ENCODE results near the gene PER1. TPM values are rescaled to one million over a fixed set of nuclear protein-coding genes. Genes with fewer than 3 reads are reported as not detected.

Gene PER1
- total and polyA plus RNA-seq, 2 of the 13 experiments (the other 11 are each of a cell fraction or from before 2014, with no cell fraction given) = 2.6 to 3.6 TPM

DNA sequence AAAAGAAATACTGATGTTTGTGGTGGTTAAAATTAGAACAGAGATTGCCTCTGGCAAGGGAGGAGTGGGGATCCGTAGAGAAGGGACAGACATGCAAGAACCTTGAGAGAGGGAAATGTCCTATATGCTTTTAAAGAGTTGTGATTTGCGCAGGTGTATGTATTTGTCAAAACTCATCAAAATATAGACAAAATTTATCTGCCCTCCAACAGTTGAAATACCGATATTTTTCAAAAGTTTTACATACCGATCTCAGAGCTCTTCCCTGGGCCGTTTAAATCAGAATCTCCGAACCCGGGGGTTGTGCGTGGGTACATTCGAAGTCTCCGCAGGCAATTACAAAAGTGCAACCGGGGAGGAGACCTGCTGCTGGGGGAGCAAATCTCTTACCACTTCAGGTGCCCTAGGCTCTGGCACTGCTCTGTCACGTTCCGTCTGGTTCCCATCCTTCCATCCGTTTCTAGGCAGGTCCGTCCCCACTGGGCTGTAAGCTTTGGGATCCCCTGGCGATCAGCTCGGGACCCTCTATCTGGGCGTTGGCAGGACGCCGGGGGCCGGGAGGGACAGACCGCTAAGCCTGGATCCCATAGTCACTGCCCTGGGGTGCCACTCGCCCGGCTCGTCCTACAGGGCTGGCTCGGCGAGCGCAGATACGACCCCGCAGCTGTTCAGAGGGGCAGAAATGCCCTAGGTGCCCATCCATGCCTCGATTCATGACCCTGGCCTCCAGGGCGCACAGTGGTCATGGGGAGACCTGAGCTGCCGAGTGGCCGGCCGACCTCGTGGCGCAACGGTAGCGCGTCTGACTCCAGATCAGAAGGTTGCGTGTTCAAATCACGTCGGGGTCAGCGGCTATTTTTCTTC is 33.6 kb upstream of the PER1 start:
- peak overlapping the region; percentile 71 to 93 (median 87) for H3K4me3 ChIP-seq (replicated peaks in 1 of 3; ENCODE audit: insufficient read depth in 1 of 3, low read depth in 2 of 3, low read length in 3 of 3)
- peak overlapping the region; percentile 94 for H2AFZ ChIP-seq (ENCODE audit: low read length)
- H3K4me2 ChIP-seq (ENCODE audit: low read depth, low read length) = peak overlapping the region; percentile 98
- H3K4me1 ChIP-seq (ENCODE audit: insufficient read depth, low read length) = peaks cover 39% of the 10 kb centered on the region
- in situ Hi-C loops (cut with HindIII; ENCODE audit: extremely low pct_ligation_motif_present, low pct_unique_long_range_greater_than_20kb) (loop anchor here (5.0 to 10.0 kb wide), 2 partner anchors 36 to 61 kb away; partner anchors contain the start of gene HES7), intact Hi-C loops (cut with micrococcal nuclease; ENCODE audit: unreplicated experiment) (loop anchor here (2.0 to 5.0 kb wide), 2 partner anchors 49 to 67 kb away; partner anchors contain the start of gene ALOXE3)
- POLR2A ChIA-PET = interaction anchor here (0.8 to 9.9 kb wide), 7 partner anchors 11 to 110 kb away, joined by 3 to 160 read pairs (median 4); partner anchors contain the start of genes PFAS, SLC25A35 and TMEM107
- H3K79me2 ChIP-seq (ENCODE audit: insufficient read depth, low read length) = peaks cover 8% of the 10 kb centered on the region
- DNase-seq (ENCODE audit: low spot score) = peak; percentile 65
- H3K9me3 ChIP-seq (ENCODE audit: low read length) = no peaks in the 10 kb centered on the region
- peaks cover 6% of the 10 kb centered on the region for H4K20me1 ChIP-seq (ENCODE audit: insufficient read depth, low read length)
- peak overlapping the region; percentile 82 for H3K9ac ChIP-seq (ENCODE audit: insufficient read depth, low read depth, low read length)
- CTCF ChIA-PET (ENCODE audit: low intra/inter-chr PET ratio, low total read pairs) = interaction anchor here (0.8 to 1.3 kb wide), 2 partner anchors 47 to 65 kb away, joined by 3 to 6 read pairs; no protein-coding TSS in a partner anchor
- ATAC-seq = no peak; the same call in 2 of the 3 replicates
- no TSS peak for BruUV-seq (replicated peaks)
- H3K27ac ChIP-seq (ENCODE audit: extremely low read length, insufficient read depth, low read length) = peak overlapping the region; percentile 81
- WGBS (ENCODE audit: low lambda C conversion rate) = 4% methylated on average over 27 of the region's 44 CpGs
- H3K36me3 ChIP-seq (replicated peaks in 1 of 2; ENCODE audit: control insufficient read depth in 1 of 2, insufficient read depth in 2 of 2, low read length in 2 of 2) = no peaks in the 10 kb centered on the region
- peak; percentile 30 for FAIRE-seq
- no peaks in the 10 kb centered on the region; a peak in 1 of 5 replicates for H3K27me3 ChIP-seq (ENCODE audit: control insufficient read depth in 1 of 2, insufficient read depth in 2 of 2, low read length in 2 of 2)
- TF ChIP-seq ZNF468 (CRISPR knock-in tag; IDR thresholded peaks at IDR 0.05) (no peak), PAF1 (CRISPR knock-in tag; IDR thresholded peaks at IDR 0.05) (no peak), MIXL1 (CRISPR knock-in tag; IDR thresholded peaks at IDR 0.05) (peak; percentile 61; the same call in 1 of the 2 replicates), ZNF564 (CRISPR knock-in tag; IDR thresholded peaks at IDR 0.05) (no peak), ZSCAN31 (CRISPR knock-in tag; IDR thresholded peaks at IDR 0.05; ENCODE audit: low read depth) (peak; percentile 56; the same call in 1 of the 2 replicates), DNMT1 (CRISPR knock-in tag; IDR thresholded peaks at IDR 0.05) (no peak), ZSCAN30 (CRISPR knock-in tag; IDR thresholded peaks at IDR 0.05) (no peak), ZNF382 (CRISPR knock-in tag; IDR thresholded peaks at IDR 0.05; ENCODE audit: borderline replicate concordance) (no peak), ARNTL (CRISPR knock-in tag; IDR thresholded peaks at IDR 0.05) (no peak), CHD4 (IDR thresholded peaks at IDR 0.05; ENCODE audit: borderline replicate concordance, low read length) (no peak), NFE2 (CRISPR knock-in tag; IDR thresholded peaks at IDR 0.05) (no peak), REL (CRISPR knock-in tag; conservative IDR thresholded peaks at IDR 0.05) (no peak), KDM1A (CRISPR knock-in tag; IDR thresholded peaks at IDR 0.05) (peak; percentile 61), THYN1 (CRISPR knock-in tag; IDR thresholded peaks at IDR 0.05; ENCODE audit: borderline replicate concordance, low read depth) (no peak), KDM6A (CRISPR knock-in tag; IDR thresholded peaks at IDR 0.05; ENCODE audit: low read depth) (no peak), MTF2 (CRISPR knock-in tag; IDR thresholded peaks at IDR 0.05; ENCODE audit: borderline replicate concordance) (no peak), YY1 (IDR thresholded peaks at IDR 0.05; ENCODE audit: insufficient read depth, insufficient replicate concordance, low read depth, low read length) (peak; percentile 66), MIER3 (CRISPR knock-in tag; IDR thresholded peaks at IDR 0.05; ENCODE audit: borderline replicate concordance) (no peak), MED1 (CRISPR knock-in tag; IDR thresholded peaks at IDR 0.05) (peak; percentile 46; the same call in 1 of the 2 replicates), MXD4 (CRISPR knock-in tag; IDR thresholded peaks at IDR 0.05) (no peak; the same call in 1 of the 2 replicates)
- TF ChIP-seq, protein P1, sequence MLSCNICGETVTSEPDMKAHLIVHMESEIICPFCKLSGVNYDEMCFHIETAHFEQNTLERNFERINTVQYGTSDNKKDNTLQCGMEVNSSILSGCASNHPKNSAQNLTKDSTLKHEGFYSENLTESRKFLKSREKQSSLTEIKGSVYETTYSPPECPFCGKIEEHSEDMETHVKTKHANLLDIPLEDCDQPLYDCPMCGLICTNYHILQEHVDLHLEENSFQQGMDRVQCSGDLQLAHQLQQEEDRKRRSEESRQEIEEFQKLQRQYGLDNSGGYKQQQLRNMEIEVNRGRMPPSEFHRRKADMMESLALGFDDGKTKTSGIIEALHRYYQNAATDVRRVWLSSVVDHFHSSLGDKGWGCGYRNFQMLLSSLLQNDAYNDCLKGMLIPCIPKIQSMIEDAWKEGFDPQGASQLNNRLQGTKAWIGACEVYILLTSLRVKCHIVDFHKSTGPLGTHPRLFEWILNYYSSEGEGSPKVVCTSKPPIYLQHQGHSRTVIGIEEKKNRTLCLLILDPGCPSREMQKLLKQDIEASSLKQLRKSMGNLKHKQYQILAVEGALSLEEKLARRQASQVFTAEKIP (CRISPR knock-in tag; IDR thresholded peaks at IDR 0.05; ENCODE audit: borderline replicate concordance) = no peak
- TF ChIP-seq, protein P2, sequence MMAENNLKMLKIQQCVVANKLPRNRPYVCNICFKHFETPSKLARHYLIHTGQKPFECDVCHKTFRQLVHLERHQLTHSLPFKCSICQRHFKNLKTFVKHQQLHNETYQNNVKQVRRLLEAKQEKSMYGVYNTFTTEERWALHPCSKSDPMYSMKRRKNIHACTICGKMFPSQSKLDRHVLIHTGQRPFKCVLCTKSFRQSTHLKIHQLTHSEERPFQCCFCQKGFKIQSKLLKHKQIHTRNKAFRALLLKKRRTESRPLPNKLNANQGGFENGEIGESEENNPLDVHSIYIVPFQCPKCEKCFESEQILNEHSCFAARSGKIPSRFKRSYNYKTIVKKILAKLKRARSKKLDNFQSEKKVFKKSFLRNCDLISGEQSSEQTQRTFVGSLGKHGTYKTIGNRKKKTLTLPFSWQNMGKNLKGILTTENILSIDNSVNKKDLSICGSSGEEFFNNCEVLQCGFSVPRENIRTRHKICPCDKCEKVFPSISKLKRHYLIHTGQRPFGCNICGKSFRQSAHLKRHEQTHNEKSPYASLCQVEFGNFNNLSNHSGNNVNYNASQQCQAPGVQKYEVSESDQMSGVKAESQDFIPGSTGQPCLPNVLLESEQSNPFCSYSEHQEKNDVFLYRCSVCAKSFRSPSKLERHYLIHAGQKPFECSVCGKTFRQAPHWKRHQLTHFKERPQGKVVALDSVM (CRISPR knock-in tag; IDR thresholded peaks at IDR 0.05) = peak; percentile 52; the same call in 1 of the 2 replicates

All from HepG2 (cell line).